Vagina (tissue), 2 donors: ENCODE data around the gene IQCC. TPM values are rescaled to one million over a fixed set of nuclear protein-coding genes. Genes with fewer than 3 reads are reported as not detected.

Source experiments
- DNase-seq, 2 donors: peaks; one replicate each; pipeline ENCODE4 v3.0.0-alpha.2; 2017; ENCODE audit errors: extremely low spot score in 2 of 2
- H3K27ac ChIP-seq: fragments of 200-600 bp; sonication (generic); one replicate; pipeline ENCODE4 v1.5.1; 2019
- H3K27me3 ChIP-seq: fragments of 200-600 bp; sonication (generic); one replicate; pipeline ENCODE4 v1.5.1; 2019
- H3K36me3 ChIP-seq, 2 donors: fragments of 200-600 bp; sonication (generic); one replicate each; pipeline ENCODE4 v1.5.1; 2017 to 2019
- H3K4me1 ChIP-seq: fragments of 200-600 bp; sonication (generic); one replicate; pipeline ENCODE4 v1.5.1; 2019
- H3K4me3 ChIP-seq, 2 donors: fragments of 200-600 bp; sonication (generic); 1 replicate in 1 of 2; 2 replicates in 1 of 2; pipeline ENCODE4 v1.5.1; 2016 to 2019
- H3K9me3 ChIP-seq: fragments of 200-600 bp; sonication (generic); one replicate; pipeline ENCODE4 v1.5.1; 2019
- POLR2A ChIP-seq, 2 donors: fragments of 450-650 bp; IDR thresholded peaks; one replicate each; pipeline ENCODE4 v1.6.1; 2017; ENCODE audit warnings: antibody characterized with exemption in 2 of 2, mild to moderate bottlenecking in 2 of 2, moderate library complexity in 2 of 2
- POLR2AphosphoS5 ChIP-seq, 2 donors: sonication (generic); formaldehyde crosslinking; IDR thresholded peaks; one replicate each; pipeline ENCODE4 v1.9.0; 2017; ENCODE audit warnings: antibody characterized with exemption in 2 of 2, mild to moderate bottlenecking in 2 of 2, low read depth in 1 of 2; ENCODE audit not compliant: insufficient read depth in 1 of 2
- intact Hi-C: fragments of 100-400 bp; cut with DNase I; formaldehyde crosslinking; loops from one replicate; pipeline ENCODE4 v1.15.1; 2023
- total RNA-seq: library from RNA; depleted of rRNA; stranded (reverse); fragments of >200 nt; gene quantifications from one replicate; pipeline ENCODE4 v1.2.3, GENCODE V29; 2016
- TF ChIP-seq, protein P1 (sequence below), 3 experiments: fragments of 450-650 bp in 2 of 3; fragments of 200-600 bp in 1 of 3; sonication (generic) in 1 of 3; IDR thresholded peaks; one replicate each; pipeline ENCODE4 v1.5.1; 2017 to 2019; ENCODE audit warnings: antibody characterized with exemption in 3 of 3, mild to moderate bottlenecking in 2 of 3, moderate library complexity in 2 of 3

The IQCC gene
- total RNA-seq, 1 donor from 2014 or later, result not detected

DNA sequence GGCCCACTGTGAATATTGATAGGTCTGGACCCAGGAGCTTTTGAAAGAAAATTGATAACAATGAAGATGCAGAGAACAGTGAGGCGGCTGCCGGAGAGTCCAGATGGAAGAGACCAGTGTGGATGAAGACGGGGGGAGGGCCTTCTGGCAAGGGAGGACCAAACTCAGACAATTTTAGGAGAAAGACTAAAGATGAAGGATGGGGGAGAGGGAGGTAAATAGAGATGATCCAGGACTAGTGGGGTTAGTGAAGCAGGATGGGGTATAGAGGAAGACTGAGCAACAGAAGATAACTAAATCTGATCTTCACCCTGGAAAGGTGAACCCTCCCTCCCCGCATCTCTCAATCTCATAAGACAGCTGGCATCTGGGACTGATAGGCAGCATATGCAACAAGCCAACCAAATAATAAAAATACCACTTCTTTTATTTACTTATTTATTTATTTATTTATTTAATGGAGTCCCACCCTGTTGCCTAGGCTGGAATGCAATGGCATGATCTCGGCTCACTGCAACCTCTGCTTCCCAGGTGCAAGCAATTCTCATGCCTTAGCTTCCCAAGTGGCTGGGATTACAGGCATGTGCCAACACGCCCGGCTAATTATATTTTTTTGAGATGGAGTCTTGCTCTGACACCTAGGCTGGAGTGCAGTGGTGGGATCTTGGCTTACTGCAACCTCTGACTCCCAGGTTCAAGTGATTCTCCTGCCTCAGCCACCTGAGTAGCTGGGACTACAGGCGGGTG is 27.3 kb downstream of the IQCC start:
- intact Hi-C loops, result no loop called here
- DNase-seq, result no peak
- Histone ChIP-seq H3K4me3 (no peak overlapping the region), H3K27me3 (no peaks in the 10 kb centered on the region), H3K27ac (no peak overlapping the region), H3K9me3 (no peaks in the 10 kb centered on the region), H3K36me3 (peaks cover 0 to 46% of the 10 kb centered on the region in 2 donors), H3K4me1 (no peaks in the 10 kb centered on the region)
- TF ChIP-seq POLR2AphosphoS5 (IDR thresholded peaks at IDR 0.05; ENCODE audit: insufficient read depth in 1 of 2, low read depth in 1 of 2), result no peak
- TF ChIP-seq, protein P1, sequence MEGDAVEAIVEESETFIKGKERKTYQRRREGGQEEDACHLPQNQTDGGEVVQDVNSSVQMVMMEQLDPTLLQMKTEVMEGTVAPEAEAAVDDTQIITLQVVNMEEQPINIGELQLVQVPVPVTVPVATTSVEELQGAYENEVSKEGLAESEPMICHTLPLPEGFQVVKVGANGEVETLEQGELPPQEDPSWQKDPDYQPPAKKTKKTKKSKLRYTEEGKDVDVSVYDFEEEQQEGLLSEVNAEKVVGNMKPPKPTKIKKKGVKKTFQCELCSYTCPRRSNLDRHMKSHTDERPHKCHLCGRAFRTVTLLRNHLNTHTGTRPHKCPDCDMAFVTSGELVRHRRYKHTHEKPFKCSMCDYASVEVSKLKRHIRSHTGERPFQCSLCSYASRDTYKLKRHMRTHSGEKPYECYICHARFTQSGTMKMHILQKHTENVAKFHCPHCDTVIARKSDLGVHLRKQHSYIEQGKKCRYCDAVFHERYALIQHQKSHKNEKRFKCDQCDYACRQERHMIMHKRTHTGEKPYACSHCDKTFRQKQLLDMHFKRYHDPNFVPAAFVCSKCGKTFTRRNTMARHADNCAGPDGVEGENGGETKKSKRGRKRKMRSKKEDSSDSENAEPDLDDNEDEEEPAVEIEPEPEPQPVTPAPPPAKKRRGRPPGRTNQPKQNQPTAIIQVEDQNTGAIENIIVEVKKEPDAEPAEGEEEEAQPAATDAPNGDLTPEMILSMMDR (IDR thresholded peaks at IDR 0.05), result no peak

DNA sequence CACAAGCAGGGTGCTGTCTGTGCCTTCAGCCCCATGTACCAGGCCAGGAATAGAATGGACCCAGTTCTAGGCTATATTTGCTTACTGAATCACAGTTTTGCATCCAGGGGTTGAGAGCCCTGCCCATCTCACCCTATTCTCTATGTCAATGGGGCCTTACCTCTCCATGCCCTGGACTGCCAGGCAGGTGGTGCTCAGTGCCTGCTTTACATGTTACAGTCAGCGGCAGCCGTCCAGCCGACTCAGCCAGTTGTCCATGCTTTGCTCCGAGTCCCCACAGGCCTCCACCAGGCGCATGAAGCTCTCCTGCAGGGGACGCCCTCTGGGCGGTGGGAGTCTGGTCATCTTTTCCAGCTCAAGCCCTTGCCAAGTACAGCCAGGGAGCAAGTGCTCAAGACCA is 29.3 kb downstream of the IQCC start:
- peaks cover 4% of the 10 kb centered on the region for H3K4me1 ChIP-seq
- no peaks in the 10 kb centered on the region for H3K27me3 ChIP-seq
- no peak overlapping the region for H3K4me3 ChIP-seq
- intact Hi-C loops, result no loop called here
- no peak for DNase-seq
- H3K36me3 ChIP-seq, result peaks cover 0 to 26% of the 10 kb centered on the region in 2 donors
- H3K9me3 ChIP-seq, result no peaks in the 10 kb centered on the region
- TF ChIP-seq POLR2AphosphoS5 (IDR thresholded peaks at IDR 0.05; ENCODE audit: insufficient read depth in 1 of 2, low read depth in 1 of 2) (no peak), POLR2A (IDR thresholded peaks at IDR 0.05) (no peak)
- TF ChIP-seq, protein P1 (IDR thresholded peaks at IDR 0.05), result no peak
- H3K27ac ChIP-seq, result no peak overlapping the region

DNA sequence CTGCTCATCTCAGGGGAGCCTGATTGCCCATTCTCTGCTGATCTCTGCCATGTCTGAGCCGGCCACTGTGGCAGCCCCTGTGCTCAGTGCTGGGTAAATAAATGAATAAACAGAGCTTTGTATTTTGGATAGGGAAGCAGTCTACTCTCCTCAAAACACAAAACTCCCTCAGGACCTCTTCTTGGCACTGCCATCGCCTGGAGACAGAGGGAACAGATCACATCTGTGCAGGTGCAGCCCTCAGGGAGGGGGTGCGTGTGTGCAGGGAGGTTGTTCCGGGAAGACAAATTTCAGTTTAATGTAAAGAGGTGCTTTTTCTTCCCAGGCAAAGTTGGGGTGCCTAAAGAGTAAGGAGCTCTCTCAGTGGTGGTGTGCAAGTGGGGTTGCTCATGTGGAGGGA is 33.9 kb downstream of the IQCC start:
- Histone ChIP-seq H3K4me3 (peak overlapping the region; percentile 77 to 80), H3K36me3 (no peaks in the 10 kb centered on the region), H3K27ac (peak overlapping the region; percentile 89), H3K27me3 (no peaks in the 10 kb centered on the region), H3K4me1 (peaks cover 39% of the 10 kb centered on the region), H3K9me3 (no peaks in the 10 kb centered on the region)
- no peak for DNase-seq
- intact Hi-C loops, result no loop called here
- TF ChIP-seq POLR2A (IDR thresholded peaks at IDR 0.05) (no peak), POLR2AphosphoS5 (IDR thresholded peaks at IDR 0.05; ENCODE audit: insufficient read depth in 1 of 2, low read depth in 1 of 2) (no peak)
- TF ChIP-seq, protein P1 (IDR thresholded peaks at IDR 0.05), result no peak

DNA sequence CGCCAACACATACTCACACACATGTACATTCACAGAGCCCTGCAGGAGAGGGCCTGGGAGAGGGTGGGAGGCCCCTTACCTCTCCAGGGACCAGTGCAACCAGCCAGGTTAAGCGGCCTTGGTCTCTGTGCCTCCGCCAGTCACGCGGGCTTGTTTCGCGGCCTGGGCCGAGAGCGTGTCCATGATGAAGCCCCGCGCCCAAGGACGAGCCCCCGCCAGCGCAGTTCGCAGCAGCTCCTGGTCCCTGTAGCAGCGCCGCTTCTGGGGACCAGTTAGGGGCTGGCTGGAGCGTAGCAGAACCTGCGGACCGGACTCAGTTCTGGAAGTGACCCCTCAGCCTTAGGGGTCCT is 34.3 kb downstream of the IQCC start:
- intact Hi-C loops, result loop anchor here (2.0 kb wide), 1 partner anchor 39 kb away; the partner anchor contains the start of gene CCDC28B
- H3K4me3 ChIP-seq, result peak overlapping the region; percentile 77 to 80
- no peak for DNase-seq
- H3K36me3 ChIP-seq, result no peaks in the 10 kb centered on the region
- no peaks in the 10 kb centered on the region for H3K9me3 ChIP-seq
- TF ChIP-seq POLR2AphosphoS5 (IDR thresholded peaks at IDR 0.05; ENCODE audit: insufficient read depth in 1 of 2, low read depth in 1 of 2), result no peak
- no peak for TF ChIP-seq POLR2A (IDR thresholded peaks at IDR 0.05)
- TF ChIP-seq, protein P1 (IDR thresholded peaks at IDR 0.05), result no peak
- no peaks in the 10 kb centered on the region for H3K27me3 ChIP-seq
- peak overlapping the region; percentile 89 for H3K27ac ChIP-seq
- H3K4me1 ChIP-seq, result peaks cover 39% of the 10 kb centered on the region
